22Rv1 (cell line): ENCODE results near the gene OTUB1.

Experiments
- H3K27ac ChIP-seq: fragments of 450-650 bp; 2 replicates; pipeline ENCODE4 v1.5.1; 2017
- CTCF ChIP-seq: fragments of 450-650 bp; IDR thresholded peaks from 2 replicates; pipeline ENCODE4 v1.5.1; 2017; ENCODE audit warnings: mild to moderate bottlenecking
- ZFX ChIP-seq: fragments of 450-650 bp; IDR thresholded peaks from 2 replicates; pipeline ENCODE4 v1.6.1; 2017; ENCODE audit warnings: antibody characterized with exemption, borderline replicate concordance

OTUB1 gene

GRCh38 chr11:64035081-64035524 lies 48.9 kb downstream of the OTUB1 start:
- no peak for TF ChIP-seq CTCF
- TF ChIP-seq ZFX, result no peak
- no peak overlapping the region for H3K27ac ChIP-seq

DNA sequence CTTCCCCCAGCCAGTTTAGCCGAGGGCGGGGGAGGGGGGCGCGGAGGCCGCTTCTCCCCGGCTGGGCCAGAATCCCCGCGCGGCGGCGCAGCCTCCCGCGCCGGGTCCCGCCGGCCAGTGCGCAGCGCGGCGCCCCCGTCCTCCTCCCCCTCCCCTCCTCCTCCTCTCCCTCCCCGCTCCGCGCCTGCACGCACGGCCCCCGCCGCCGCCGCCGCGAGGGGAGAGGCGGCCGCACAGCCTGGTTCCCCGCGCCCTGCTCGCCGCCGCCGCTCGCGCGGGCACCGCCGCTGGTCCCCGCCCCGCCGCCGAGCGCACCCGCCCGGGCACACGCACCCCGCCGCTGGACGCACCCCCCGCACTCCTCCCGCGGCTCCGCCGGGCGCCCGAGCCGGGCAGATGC lies 49.3 kb downstream of the OTUB1 start, which contains the start of gene FLRT1:
FLRT1 (plus strand) TSS at position 356 of the 400 bp plus-strand sequence. CDS start 80,337 bp downstream, outside the sequence.
- no peak within 1 kb of the TSS for H3K27ac ChIP-seq
- TF ChIP-seq CTCF, result no peak
- no peak for TF ChIP-seq ZFX

- H3K27ac ChIP-seq, result no peak overlapping the region
- TF ChIP-seq CTCF, result no peak
- TF ChIP-seq ZFX, result no peak
Observed at GRCh38 chr11:64036087-64037026, 50.1 kb downstream of the OTUB1 start.

- no peak overlapping the region for H3K27ac ChIP-seq
- TF ChIP-seq CTCF (no peak), ZFX (no peak)
Observed at GRCh38 chr11:64037027-64037634, 50.9 kb downstream of the OTUB1 start.

DNA sequence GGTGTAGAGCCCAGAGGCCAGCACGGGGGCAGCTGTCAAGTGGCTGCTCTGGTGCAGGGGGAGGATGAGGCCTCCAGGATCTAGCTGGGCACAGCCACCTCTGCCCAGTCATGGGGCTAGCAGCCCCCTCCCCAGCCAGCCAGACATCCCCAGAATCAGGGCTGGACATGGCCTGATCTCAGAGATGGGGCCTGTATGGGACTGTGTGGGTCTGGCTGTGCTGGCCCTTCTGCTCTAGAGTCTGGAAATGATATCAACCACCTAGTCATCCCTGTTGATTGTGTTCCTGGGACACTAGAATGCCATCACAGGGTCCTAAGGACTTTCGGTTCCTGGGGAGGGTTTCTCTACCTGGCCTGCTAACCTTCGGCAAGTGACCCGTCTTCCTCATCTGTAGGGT lies 52.3 kb downstream of the OTUB1 start:
- H3K27ac ChIP-seq, result no peak overlapping the region
- TF ChIP-seq ZFX (no peak), CTCF (no peak)

DNA sequence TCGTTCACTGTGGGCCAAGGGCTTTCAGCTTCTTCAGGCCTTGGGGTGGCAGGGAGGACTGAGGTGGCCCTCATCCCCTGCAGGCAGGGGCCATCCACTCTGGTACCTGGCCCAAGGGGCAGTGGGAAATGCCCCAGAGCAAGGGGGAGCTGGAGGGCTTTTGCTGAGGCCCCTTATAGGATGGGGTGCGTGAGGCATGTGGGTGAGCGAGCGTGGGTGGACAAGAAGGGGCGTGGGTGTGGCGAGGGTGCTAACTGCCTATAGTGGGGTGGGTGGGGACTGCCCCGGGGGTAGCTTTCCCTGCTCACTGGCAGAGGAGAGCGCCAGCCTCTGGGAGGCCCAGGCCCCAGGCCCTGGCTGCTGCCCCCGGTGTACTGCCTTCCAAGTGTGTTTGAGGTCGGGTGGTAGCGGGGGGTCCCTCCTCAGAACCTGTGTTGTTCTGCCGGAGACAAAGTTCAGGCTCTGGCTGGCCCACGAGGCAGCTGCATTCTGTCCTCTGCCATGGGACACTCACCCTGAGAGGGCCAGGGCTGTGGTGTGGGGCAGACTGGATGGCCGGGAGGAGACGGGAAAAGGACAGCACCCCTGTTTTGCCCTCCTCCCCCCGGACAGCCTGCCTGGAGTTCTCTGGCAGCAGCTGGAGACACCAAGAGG lies 52.9 kb downstream of the OTUB1 start:
- no peak overlapping the region for H3K27ac ChIP-seq
- TF ChIP-seq ZFX (no peak), CTCF (no peak)
